Measurements from ENCODE around the gene PDHA2. TPM values are rescaled to one million over a fixed set of nuclear protein-coding genes. Genes with fewer than 3 reads are reported as not detected.

Gene PDHA2
- total and polyA plus RNA-seq, 2 of the 8 experiments (the other 6 are each of a cell fraction or from before 2014, with no cell fraction given), result not detected

DNA sequence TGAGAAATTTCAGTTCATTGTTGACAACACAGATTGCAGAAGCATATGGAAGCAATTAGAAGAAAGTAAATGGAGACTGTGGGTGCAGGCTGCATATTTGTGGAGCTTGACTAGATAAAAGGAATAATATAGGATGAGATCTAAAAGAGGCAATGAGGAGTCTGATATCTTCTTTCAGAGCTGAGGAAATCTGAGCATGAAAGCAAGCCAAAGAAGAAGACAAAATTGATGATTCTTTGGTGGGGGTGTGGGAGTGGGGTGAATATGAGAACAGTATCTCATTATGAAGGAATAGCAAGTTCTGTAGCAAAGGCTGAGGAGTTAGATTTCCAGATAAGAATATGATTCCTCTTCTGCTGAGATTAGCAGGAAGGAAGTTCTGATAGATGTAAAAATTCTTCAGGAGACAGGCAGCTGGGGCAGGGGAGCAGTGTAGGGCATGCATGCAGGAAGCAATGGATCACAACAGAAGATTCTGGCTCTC, 6.1 kb upstream of the PDHA2 start:
- H2BK15ac ChIP-seq (ENCODE audit: low read length), result no peak overlapping the region
- POLR2A ChIA-PET (ENCODE audit: partially characterized antibody), result no interaction called here
- no peaks in the 10 kb centered on the region for H3K27me3 ChIP-seq (replicated peaks in 1 of 4; ENCODE audit: control insufficient read depth in 3 of 4, extremely low read depth in 1 of 4, insufficient read depth in 3 of 4, low read length in 3 of 4)
- no peak overlapping the region for H3K4me3 ChIP-seq (ENCODE audit: extremely low read depth in 1 of 4, insufficient read depth in 2 of 4, low read depth in 3 of 4, low read length in 4 of 4)
- no peak overlapping the region for H3K4me2 ChIP-seq (ENCODE audit: insufficient read depth in 1 of 2, low read depth in 2 of 2, low read length in 2 of 2)
- no peak overlapping the region for H4K5ac ChIP-seq (ENCODE audit: insufficient read length, low read depth, low read length)
- FAIRE-seq, result no peak
- H3K56ac ChIP-seq (replicated peaks; ENCODE audit: insufficient read length, low read depth, low read length), result no peak overlapping the region
- H3K14ac ChIP-seq (ENCODE audit: insufficient read length), result no peak overlapping the region
- no peak overlapping the region for H2BK120ac ChIP-seq (replicated peaks; ENCODE audit: low read depth, low read length)
- H3K79me2 ChIP-seq (ENCODE audit: control insufficient read depth in 1 of 2, insufficient read depth in 2 of 2, low read length in 2 of 2), result no peaks in the 10 kb centered on the region
- no peaks in the 10 kb centered on the region for H3K36me3 ChIP-seq (ENCODE audit: control insufficient read depth in 2 of 4, insufficient read depth in 4 of 4, low read length in 3 of 4)
- no peak overlapping the region for H2BK5ac ChIP-seq (ENCODE audit: low read depth, low read length)
- H2BK20ac ChIP-seq (ENCODE audit: low read length), result no peak overlapping the region
- H4K8ac ChIP-seq (ENCODE audit: extremely low read depth, insufficient read depth, low read length), result no peak overlapping the region
- no peak overlapping the region for H3K18ac ChIP-seq (ENCODE audit: extremely low read depth, low read length)
- no peak overlapping the region for H4K91ac ChIP-seq (replicated peaks; ENCODE audit: insufficient read length, low read length)
- H3K4ac ChIP-seq (replicated peaks; ENCODE audit: insufficient read length, low read depth, low read length), result no peak overlapping the region
- H2AFZ ChIP-seq (ENCODE audit: low read length), result no peak overlapping the region; the same call in 1 of the 2 replicates
- CTCF ChIA-PET (ENCODE audit: partially characterized antibody), result interaction anchor here (0.9 to 2.3 kb wide), 7 partner anchors 13 to 667 kb away, joined by 3 to 13 read pairs (median 8); no protein-coding TSS in a partner anchor
- no peaks in the 10 kb centered on the region for H4K20me1 ChIP-seq (replicated peaks in 1 of 2; ENCODE audit: control insufficient read depth in 1 of 2, insufficient read depth in 2 of 2, low read length in 2 of 2)
- H3K23ac ChIP-seq (ENCODE audit: insufficient read length), result no peak overlapping the region
- no peak overlapping the region for H2AK5ac ChIP-seq (ENCODE audit: low read depth, low read length)
- H3K23me2 ChIP-seq (ENCODE audit: low read depth, low read length), result no peaks in the 10 kb centered on the region
- H3K9ac ChIP-seq (replicated peaks in 1 of 4; ENCODE audit: extremely low read depth in 1 of 4, low read depth in 3 of 4, low read length in 3 of 4), result no peak overlapping the region
- peaks cover 0 to 4% (median 3%) of the 10 kb centered on the region in 4 experiments; a peak in 3 of 7 replicates for H3K4me1 ChIP-seq (replicated peaks in 1 of 4; ENCODE audit: control insufficient read depth in 3 of 4, insufficient read depth in 4 of 4, low read length in 3 of 4)
- H3K79me1 ChIP-seq (ENCODE audit: low read depth, low read length), result no peaks in the 10 kb centered on the region
- TF ChIP-seq KDM1A (IDR thresholded peaks at IDR 0.05; ENCODE audit: borderline replicate concordance, low read length), result no peak
- no peak for DNase-seq (ENCODE audit: low read depth in 1 of 2, low spot score in 2 of 2)
- H3K9me3 ChIP-seq (ENCODE audit: insufficient read depth in 2 of 2, low read depth in 1 of 2, low read length in 1 of 2), result no peaks in the 10 kb centered on the region
- H2BK12ac ChIP-seq (ENCODE audit: low read depth, low read length), result no peak overlapping the region
- no peak overlapping the region for H3K27ac ChIP-seq (ENCODE audit: low read depth, low read length)
